Skeletal muscle cell (primary cell): ENCODE data around the gene WTAP.

ENCODE experiments used
- DNase-seq: peaks from one replicate; pipeline ENCODE4 v3.0.0-alpha.2; 2010; ENCODE audit warnings: low read depth
- H3K4me3 ChIP-seq: 2 replicates; pipeline ENCODE4 v1.5.1; 2011; ENCODE audit warnings: low read depth, mild to moderate bottlenecking, control low read depth, low read length, moderate library complexity

WTAP gene

GRCh38 chr6:159756508-159756907, 29.2 kb downstream of the WTAP start:
- no peak overlapping the region for H3K4me3 ChIP-seq
- DNase-seq, result no peak

GRCh38 chr6:159758031-159759001, 31.0 kb downstream of the WTAP start:
- peak; percentile 32 for DNase-seq
- no peak overlapping the region for H3K4me3 ChIP-seq

- H3K4me3 ChIP-seq, result no peak overlapping the region
- no peak for DNase-seq
These were observed 32.3 kb downstream of the WTAP start for GRCh38 chr6:159759645-159760044.

- peak; percentile 31 for DNase-seq
- peak overlapping the region; percentile 83 for H3K4me3 ChIP-seq
These were observed 33.3 kb downstream of the WTAP start for GRCh38 chr6:159760602-159761057.

- no peak for DNase-seq
- peak overlapping the region; percentile 83 for H3K4me3 ChIP-seq
These were observed 34.0 kb downstream of the WTAP start for GRCh38 chr6:159761129-159761872.

- DNase-seq, result peak; percentile 88
- H3K4me3 ChIP-seq, result peak within 1 kb of the TSS; percentile 83
These were observed 34.8 kb downstream of the WTAP start, which contains the start of gene ACAT2 for GRCh38 chr6:159761873-159762680. Gene ACAT2 (plus strand): TSS chr6:159762045. CDS start chr6:159762088, 43 bp downstream.

GRCh38 chr6:159762681-159763293, 35.5 kb downstream of the WTAP start:
- no peak for DNase-seq
- peak overlapping the region; percentile 83 for H3K4me3 ChIP-seq

- no peak for DNase-seq
- no peak overlapping the region for H3K4me3 ChIP-seq
These were observed 39.6 kb downstream of the WTAP start for GRCh38 chr6:159766906-159767305.

GRCh38 chr6:159769470-159769869, 42.2 kb downstream of the WTAP start:
- no peak overlapping the region for H3K4me3 ChIP-seq
- no peak for DNase-seq

GRCh38 chr6:159772196-159772595, 44.9 kb downstream of the WTAP start:
- no peak overlapping the region for H3K4me3 ChIP-seq
- no peak for DNase-seq

GRCh38 chr6:159777240-159777904, 50.1 kb downstream of the WTAP start:
- DNase-seq, result no peak
- no peak overlapping the region for H3K4me3 ChIP-seq

GRCh38 chr6:159778131-159778530, 50.8 kb downstream of the WTAP start:
- H3K4me3 ChIP-seq, result no peak overlapping the region
- DNase-seq, result no peak

- no peak overlapping the region for H3K4me3 ChIP-seq
- no peak for DNase-seq
These were observed 51.3 kb downstream of the WTAP start for GRCh38 chr6:159778542-159779103.

- DNase-seq, result no peak
- peak overlapping the region; percentile 90 for H3K4me3 ChIP-seq
These were observed 61.0 kb downstream of the WTAP start for GRCh38 chr6:159788276-159788675.

- no peak for DNase-seq
- peak overlapping the region; percentile 90 for H3K4me3 ChIP-seq
These were observed 61.6 kb downstream of the WTAP start for GRCh38 chr6:159788753-159789376.

- peak within 1 kb of the TSS; percentile 90 for H3K4me3 ChIP-seq
- DNase-seq, result peak; percentile 98
These were observed 62.3 kb downstream of the WTAP start, which contains the start of gene TCP1 for GRCh38 chr6:159789377-159790148. Gene TCP1 (minus strand): TSS chr6:159789602. CDS start chr6:159789468, 134 bp downstream.
